Astrocyte (in vitro differentiated cells and primary cell): ENCODE data around the gene TMEM200A.
A peak's percentile ranks its signal among the peaks of the same experiment; 100 is the strongest.

Experiments used
- EZH2 ChIP-seq: IDR thresholded peaks from 2 replicates; pipeline ENCODE4 v1.6.1; 2012; ENCODE audit warnings: mild to moderate bottlenecking, low read length, inconsistent platforms; ENCODE audit not compliant: insufficient read depth
- TF ChIP-seq, protein P1 (sequence below): IDR thresholded peaks from 2 replicates; pipeline ENCODE4 v1.5.1; 2011; ENCODE audit warnings: low read depth, mild to moderate bottlenecking, inconsistent platforms, low read length, moderate library complexity; ENCODE audit not compliant: insufficient read depth

DNA sequence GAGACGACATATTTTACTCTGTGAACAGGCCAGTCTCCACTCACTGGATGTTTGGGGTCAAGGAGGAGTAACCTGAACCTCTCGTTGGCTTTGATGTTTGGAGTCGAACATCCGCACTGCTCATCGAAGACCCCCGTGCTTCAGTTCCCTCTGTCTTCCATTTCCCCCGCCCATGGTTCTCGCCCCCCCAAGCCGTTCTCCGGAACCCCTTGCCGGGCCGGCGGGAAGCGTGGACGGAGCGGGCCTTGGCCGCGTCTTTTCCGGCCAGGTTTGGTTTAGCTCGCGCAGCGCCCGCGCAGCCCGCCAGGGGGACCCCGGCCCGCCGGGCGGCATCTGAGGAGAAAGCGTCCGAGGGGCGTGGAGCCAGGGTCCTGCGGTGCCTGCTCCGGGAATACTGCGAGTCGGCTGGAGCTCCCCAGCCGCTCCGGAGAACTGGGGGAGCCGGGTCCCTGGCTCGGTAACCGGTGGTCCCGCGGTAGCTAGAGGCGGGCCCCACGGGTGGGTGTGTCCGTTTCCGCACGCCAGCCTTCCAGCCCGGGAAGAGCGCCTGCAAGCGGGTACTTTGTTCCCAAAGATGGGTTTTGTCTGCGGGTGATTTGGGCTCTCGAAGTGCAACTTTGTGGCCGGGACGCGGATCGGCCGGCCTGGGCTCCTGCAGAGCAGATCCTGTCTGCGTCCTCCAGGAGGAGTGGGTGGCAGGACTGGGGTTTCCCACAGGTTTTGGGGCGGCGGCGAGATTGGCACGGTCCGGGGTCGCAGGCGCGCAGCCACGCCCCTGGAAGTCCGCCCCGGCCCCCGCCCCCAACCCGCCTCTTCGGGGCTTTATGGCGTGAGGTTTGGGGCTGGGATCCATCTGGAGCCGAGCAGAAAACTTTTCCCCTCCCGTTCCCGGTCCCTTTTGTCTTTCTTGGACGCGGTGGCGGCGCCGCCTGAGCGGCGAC is at the start of gene TMEM200A:
- TF ChIP-seq, protein P1, sequence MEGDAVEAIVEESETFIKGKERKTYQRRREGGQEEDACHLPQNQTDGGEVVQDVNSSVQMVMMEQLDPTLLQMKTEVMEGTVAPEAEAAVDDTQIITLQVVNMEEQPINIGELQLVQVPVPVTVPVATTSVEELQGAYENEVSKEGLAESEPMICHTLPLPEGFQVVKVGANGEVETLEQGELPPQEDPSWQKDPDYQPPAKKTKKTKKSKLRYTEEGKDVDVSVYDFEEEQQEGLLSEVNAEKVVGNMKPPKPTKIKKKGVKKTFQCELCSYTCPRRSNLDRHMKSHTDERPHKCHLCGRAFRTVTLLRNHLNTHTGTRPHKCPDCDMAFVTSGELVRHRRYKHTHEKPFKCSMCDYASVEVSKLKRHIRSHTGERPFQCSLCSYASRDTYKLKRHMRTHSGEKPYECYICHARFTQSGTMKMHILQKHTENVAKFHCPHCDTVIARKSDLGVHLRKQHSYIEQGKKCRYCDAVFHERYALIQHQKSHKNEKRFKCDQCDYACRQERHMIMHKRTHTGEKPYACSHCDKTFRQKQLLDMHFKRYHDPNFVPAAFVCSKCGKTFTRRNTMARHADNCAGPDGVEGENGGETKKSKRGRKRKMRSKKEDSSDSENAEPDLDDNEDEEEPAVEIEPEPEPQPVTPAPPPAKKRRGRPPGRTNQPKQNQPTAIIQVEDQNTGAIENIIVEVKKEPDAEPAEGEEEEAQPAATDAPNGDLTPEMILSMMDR, result peak; percentile 49
- TF ChIP-seq EZH2, result no peak
